ENCODE measurements around the gene GALNT11.

Gene GALNT11

DNA sequence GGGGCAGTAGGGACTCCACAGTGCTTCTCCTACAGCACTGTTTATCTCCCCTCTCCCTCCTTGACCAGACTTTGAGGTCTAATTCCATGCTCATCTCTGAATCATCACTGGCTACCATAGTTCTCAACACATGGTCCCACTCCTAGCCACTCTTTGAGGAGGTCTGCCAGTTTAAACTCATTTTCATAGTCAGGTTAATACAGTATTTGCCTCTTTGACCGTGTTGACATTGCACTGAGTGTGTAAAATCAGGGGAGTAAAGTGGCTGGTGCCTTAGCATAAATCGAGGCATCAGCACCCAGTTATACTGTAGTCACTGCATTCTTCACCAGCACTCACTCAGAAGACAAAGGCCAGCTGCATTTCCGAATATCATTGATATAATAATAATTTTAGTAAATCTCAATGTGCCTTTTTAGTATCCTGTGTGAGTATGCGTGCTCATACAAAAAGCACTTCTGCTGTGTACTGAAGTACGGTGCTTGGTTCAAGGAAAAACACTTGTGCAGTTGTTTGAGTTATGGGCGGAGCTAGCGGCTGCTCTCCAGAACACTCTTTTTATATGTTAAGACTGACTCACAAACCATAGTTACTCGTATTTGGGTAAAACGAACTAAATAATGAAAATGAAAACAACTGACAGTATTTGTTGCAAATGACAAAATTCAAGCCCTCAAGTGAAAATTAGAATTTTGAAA is 89.7 kb downstream of the GALNT11 start:
- Histone ChIP-seq H3K4me1 (ENCODE audit: control insufficient read depth, insufficient read depth, low read length) (no peaks in the 10 kb centered on the region), H3K27ac (ENCODE audit: low read depth, low read length) (no peak overlapping the region), H3K27me3 (ENCODE audit: control insufficient read depth, insufficient read depth, low read length) (no peaks in the 10 kb centered on the region), H3K9ac (ENCODE audit: low read length) (no peak overlapping the region), H3K36me3 (ENCODE audit: control insufficient read depth, insufficient read depth, low read length) (peaks cover 25% of the 10 kb centered on the region), H3K4me3 (ENCODE audit: low read length) (no peak overlapping the region)

- Histone ChIP-seq H3K9ac (ENCODE audit: low read length) (no peak overlapping the region), H3K4me1 (ENCODE audit: control insufficient read depth, insufficient read depth, low read length) (no peaks in the 10 kb centered on the region), H3K27me3 (ENCODE audit: control insufficient read depth, insufficient read depth, low read length) (no peaks in the 10 kb centered on the region), H3K4me3 (ENCODE audit: low read length) (no peak overlapping the region), H3K36me3 (ENCODE audit: control insufficient read depth, insufficient read depth, low read length) (peaks cover 36% of the 10 kb centered on the region), H3K27ac (ENCODE audit: low read depth, low read length) (no peak overlapping the region)
Observed at GRCh38 chr7:152117356-152117755, 91.9 kb downstream of the GALNT11 start.

DNA sequence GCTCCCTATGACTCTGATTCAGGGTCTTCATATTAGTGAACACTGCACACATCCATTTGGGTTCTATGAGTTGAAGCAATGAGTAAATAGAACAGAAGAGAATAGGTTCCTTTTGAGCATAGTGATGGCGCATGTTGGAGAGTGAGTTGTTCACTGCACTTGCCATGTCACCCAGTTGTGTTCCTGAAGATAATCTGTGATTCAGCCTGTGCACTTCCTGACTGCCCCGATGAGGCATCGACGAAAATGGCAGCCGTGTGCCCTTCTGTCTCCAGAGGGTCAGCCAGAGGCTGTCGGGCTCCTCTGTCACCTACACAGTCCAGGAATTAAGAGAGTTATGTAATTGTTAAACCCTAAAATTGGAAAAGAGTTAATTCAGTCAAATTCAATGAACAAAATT is 94.7 kb downstream of the GALNT11 start:
- H3K4me3 ChIP-seq (ENCODE audit: low read length) = no peak overlapping the region
- H3K36me3 ChIP-seq (ENCODE audit: control insufficient read depth, insufficient read depth, low read length) = peaks cover 43% of the 10 kb centered on the region
- no peak overlapping the region for H3K9ac ChIP-seq (ENCODE audit: low read length)
- H3K27me3 ChIP-seq (ENCODE audit: control insufficient read depth, insufficient read depth, low read length) = no peaks in the 10 kb centered on the region
- no peak overlapping the region for H3K27ac ChIP-seq (ENCODE audit: low read depth, low read length)
- no peaks in the 10 kb centered on the region for H3K4me1 ChIP-seq (ENCODE audit: control insufficient read depth, insufficient read depth, low read length)

- H3K36me3 ChIP-seq (ENCODE audit: control insufficient read depth, insufficient read depth, low read length) = peaks cover 43% of the 10 kb centered on the region
- H3K4me1 ChIP-seq (ENCODE audit: control insufficient read depth, insufficient read depth, low read length) = no peaks in the 10 kb centered on the region
- H3K27me3 ChIP-seq (ENCODE audit: control insufficient read depth, insufficient read depth, low read length) = no peaks in the 10 kb centered on the region
- no peak overlapping the region for H3K4me3 ChIP-seq (ENCODE audit: low read length)
- H3K27ac ChIP-seq (ENCODE audit: low read depth, low read length) = no peak overlapping the region
- no peak overlapping the region for H3K9ac ChIP-seq (ENCODE audit: low read length)
Observed at GRCh38 chr7:152120776-152121175, 95.3 kb downstream of the GALNT11 start.

- Histone ChIP-seq H3K27me3 (ENCODE audit: control insufficient read depth, insufficient read depth, low read length) (no peaks in the 10 kb centered on the region), H3K4me3 (ENCODE audit: low read length) (no peak overlapping the region), H3K36me3 (ENCODE audit: control insufficient read depth, insufficient read depth, low read length) (peaks cover 40% of the 10 kb centered on the region), H3K9ac (ENCODE audit: low read length) (no peak overlapping the region), H3K27ac (ENCODE audit: low read depth, low read length) (no peak overlapping the region), H3K4me1 (ENCODE audit: control insufficient read depth, insufficient read depth, low read length) (no peaks in the 10 kb centered on the region)
Observed at GRCh38 chr7:152121432-152121831, 96.0 kb downstream of the GALNT11 start.

- H3K9ac ChIP-seq (ENCODE audit: low read length) = no peak overlapping the region
- H3K27me3 ChIP-seq (ENCODE audit: control insufficient read depth, insufficient read depth, low read length) = no peaks in the 10 kb centered on the region
- no peak overlapping the region for H3K27ac ChIP-seq (ENCODE audit: low read depth, low read length)
- peaks cover 37% of the 10 kb centered on the region for H3K36me3 ChIP-seq (ENCODE audit: control insufficient read depth, insufficient read depth, low read length)
- no peaks in the 10 kb centered on the region for H3K4me1 ChIP-seq (ENCODE audit: control insufficient read depth, insufficient read depth, low read length)
- H3K4me3 ChIP-seq (ENCODE audit: low read length) = no peak overlapping the region
Observed at GRCh38 chr7:152122540-152122939, 97.1 kb downstream of the GALNT11 start.

- no peak overlapping the region for H3K9ac ChIP-seq (ENCODE audit: low read length)
- H3K27me3 ChIP-seq (ENCODE audit: control insufficient read depth, insufficient read depth, low read length) = no peaks in the 10 kb centered on the region
- H3K36me3 ChIP-seq (ENCODE audit: control insufficient read depth, insufficient read depth, low read length) = peaks cover 15% of the 10 kb centered on the region
- H3K4me1 ChIP-seq (ENCODE audit: control insufficient read depth, insufficient read depth, low read length) = no peaks in the 10 kb centered on the region
- H3K27ac ChIP-seq (ENCODE audit: low read depth, low read length) = no peak overlapping the region
- no peak overlapping the region for H3K4me3 ChIP-seq (ENCODE audit: low read length)
Observed at GRCh38 chr7:152126741-152127140, 101.3 kb downstream of the GALNT11 start.

- no peaks in the 10 kb centered on the region for H3K4me1 ChIP-seq (ENCODE audit: control insufficient read depth, insufficient read depth, low read length)
- no peak overlapping the region for H3K9ac ChIP-seq (ENCODE audit: low read length)
- no peak overlapping the region for H3K4me3 ChIP-seq (ENCODE audit: low read length)
- H3K36me3 ChIP-seq (ENCODE audit: control insufficient read depth, insufficient read depth, low read length) = peaks cover 14% of the 10 kb centered on the region
- no peak overlapping the region for H3K27ac ChIP-seq (ENCODE audit: low read depth, low read length)
- H3K27me3 ChIP-seq (ENCODE audit: control insufficient read depth, insufficient read depth, low read length) = no peaks in the 10 kb centered on the region
Observed at GRCh38 chr7:152127229-152127628, 101.8 kb downstream of the GALNT11 start.

- Histone ChIP-seq H3K9ac (ENCODE audit: low read length) (no peak overlapping the region), H3K4me3 (ENCODE audit: low read length) (no peak overlapping the region), H3K27me3 (ENCODE audit: control insufficient read depth, insufficient read depth, low read length) (no peaks in the 10 kb centered on the region), H3K4me1 (ENCODE audit: control insufficient read depth, insufficient read depth, low read length) (no peaks in the 10 kb centered on the region), H3K36me3 (ENCODE audit: control insufficient read depth, insufficient read depth, low read length) (peaks cover 10% of the 10 kb centered on the region), H3K27ac (ENCODE audit: low read depth, low read length) (no peak overlapping the region)
Observed at GRCh38 chr7:152128252-152128651, 102.8 kb downstream of the GALNT11 start.

- Histone ChIP-seq H3K9ac (ENCODE audit: low read length) (no peak overlapping the region), H3K4me1 (ENCODE audit: control insufficient read depth, insufficient read depth, low read length) (no peaks in the 10 kb centered on the region), H3K27me3 (ENCODE audit: control insufficient read depth, insufficient read depth, low read length) (no peaks in the 10 kb centered on the region), H3K27ac (ENCODE audit: low read depth, low read length) (no peak overlapping the region), H3K4me3 (ENCODE audit: low read length) (no peak overlapping the region), H3K36me3 (ENCODE audit: control insufficient read depth, insufficient read depth, low read length) (peaks cover 13% of the 10 kb centered on the region)
Observed at GRCh38 chr7:152128741-152129461, 103.4 kb downstream of the GALNT11 start.

DNA sequence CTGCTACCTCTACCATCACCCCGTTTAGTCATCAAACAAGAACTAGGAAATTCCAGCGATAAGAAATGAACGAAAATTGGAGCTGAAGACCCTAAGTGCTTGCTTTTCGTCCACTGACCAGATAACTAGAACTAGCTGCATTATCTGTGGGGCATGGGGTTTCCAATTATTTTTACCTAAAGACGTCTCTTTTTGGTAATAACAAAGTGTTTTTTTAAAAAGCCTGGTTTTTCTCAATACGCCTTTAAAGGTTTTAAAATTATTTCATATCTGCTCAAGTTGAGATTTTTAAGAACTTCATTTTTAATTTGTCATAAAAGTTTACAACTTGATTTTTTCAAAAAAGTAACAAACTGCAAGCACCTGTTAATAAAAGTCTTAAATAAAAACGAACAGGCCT is 104.2 kb downstream of the GALNT11 start:
- H3K9ac ChIP-seq (ENCODE audit: low read length) = no peak overlapping the region
- no peak overlapping the region for H3K27ac ChIP-seq (ENCODE audit: low read depth, low read length)
- H3K36me3 ChIP-seq (ENCODE audit: control insufficient read depth, insufficient read depth, low read length) = peaks cover 9% of the 10 kb centered on the region
- no peaks in the 10 kb centered on the region for H3K27me3 ChIP-seq (ENCODE audit: control insufficient read depth, insufficient read depth, low read length)
- no peaks in the 10 kb centered on the region for H3K4me1 ChIP-seq (ENCODE audit: control insufficient read depth, insufficient read depth, low read length)
- no peak overlapping the region for H3K4me3 ChIP-seq (ENCODE audit: low read length)

- Histone ChIP-seq H3K27ac (ENCODE audit: low read depth, low read length) (no peak overlapping the region), H3K27me3 (ENCODE audit: control insufficient read depth, insufficient read depth, low read length) (no peaks in the 10 kb centered on the region), H3K36me3 (ENCODE audit: control insufficient read depth, insufficient read depth, low read length) (peaks cover 9% of the 10 kb centered on the region), H3K9ac (ENCODE audit: low read length) (no peak overlapping the region), H3K4me3 (ENCODE audit: low read length) (no peak overlapping the region), H3K4me1 (ENCODE audit: control insufficient read depth, insufficient read depth, low read length) (no peaks in the 10 kb centered on the region)
Observed at GRCh38 chr7:152130658-152131590, 105.5 kb downstream of the GALNT11 start.
